Esophagus (tissue), 2 donors: ENCODE results near the gene TRPM8. TPM values are rescaled to one million over a fixed set of nuclear protein-coding genes. Genes with fewer than 3 reads are reported as not detected.
"Not testable (repeated sequence)": the region's sequence is repeated elsewhere in the genome, so short reads cannot be mapped to it uniquely, and the experiment has no call there.

Experiments used
- H3K27ac ChIP-seq, 2 donors: one replicate each; pipeline ENCODE4 v1.5.1; 2013; ENCODE audit warnings: low read depth in 2 of 2, mild to moderate bottlenecking in 2 of 2, inconsistent platforms in 1 of 2, low read length in 1 of 2, moderate library complexity in 1 of 2
- H3K27me3 ChIP-seq, 2 donors: one replicate each; pipeline ENCODE4 v1.6.1; 2013; ENCODE audit warnings: low read length in 2 of 2, control low read depth in 1 of 2, mild to moderate bottlenecking in 1 of 2; ENCODE audit not compliant: insufficient read depth in 2 of 2, control insufficient read depth in 1 of 2
- H3K36me3 ChIP-seq, 2 donors: one replicate each; pipeline ENCODE4 v1.6.1; 2013; ENCODE audit warnings: low read length in 1 of 2; ENCODE audit not compliant: control insufficient read depth in 2 of 2, insufficient read depth in 2 of 2
- H3K4me1 ChIP-seq, 2 donors: one replicate each; pipeline ENCODE4 v1.6.1; 2013; ENCODE audit warnings: low read length in 1 of 2; ENCODE audit not compliant: control insufficient read depth in 2 of 2, insufficient read depth in 2 of 2
- H3K4me3 ChIP-seq, 2 donors: one replicate each; pipeline ENCODE4 v1.5.1; 2013; ENCODE audit warnings: low read length in 2 of 2, mild to moderate bottlenecking in 2 of 2, low read depth in 1 of 2, moderate library complexity in 1 of 2
- H3K9me3 ChIP-seq, 2 donors: one replicate each; pipeline ENCODE4 v1.6.1; 2013; ENCODE audit warnings: mild to moderate bottlenecking in 2 of 2, low read depth in 1 of 2, low read length in 1 of 2, moderate library complexity in 1 of 2; ENCODE audit not compliant: control insufficient read depth in 2 of 2, insufficient read depth in 1 of 2
- WGBS, 2 donors: extraction: QIAGEN DNeasy Blood & Tissue Kit; methylation state at CpG; one replicate each; pipeline ENCODE4 v1.1.7; 2013; 5-methylcytosine and 5-hydroxymethylcytosine counted together
- polyA plus RNA-seq, 2 donors: library from polyadenylated mRNA; stranded (reverse); fragments of 200-250 nt; gene quantifications; one replicate each; pipeline ENCODE4 v1.2.3, GENCODE V29; 2013
- donor health status: healthy with polysubstance abuse.
- donor health status: Bipolar disorder and iron deficiency.

TRPM8 gene
- polyA plus RNA-seq, 2 donors: not detected

- Histone ChIP-seq H3K4me3 (no peak overlapping the region), H3K9me3 (no peaks in the 10 kb centered on the region), H3K27me3 (no peaks in the 10 kb centered on the region), H3K27ac (no peak overlapping the region), H3K4me1 (no peaks in the 10 kb centered on the region), H3K36me3 (no peaks in the 10 kb centered on the region)
- WGBS, 2 donors: 78 to 85% methylated on average over 7 of the region's 7 CpGs
Observed at GRCh38 chr2:233966388-233966787, 49.2 kb downstream of the TRPM8 start.

GRCh38 chr2:233967164-233967563, 50.0 kb downstream of the TRPM8 start:
- no peaks in the 10 kb centered on the region for H3K4me1 ChIP-seq
- H3K27me3 ChIP-seq: no peaks in the 10 kb centered on the region
- WGBS, 2 donors: 76 to 79% methylated on average over 2 of the region's 2 CpGs
- no peaks in the 10 kb centered on the region for H3K36me3 ChIP-seq
- no peak overlapping the region for H3K4me3 ChIP-seq
- no peaks in the 10 kb centered on the region for H3K9me3 ChIP-seq
- H3K27ac ChIP-seq: no peak overlapping the region

- H3K36me3 ChIP-seq: no peaks in the 10 kb centered on the region
- H3K9me3 ChIP-seq: no peaks in the 10 kb centered on the region
- no peaks in the 10 kb centered on the region for H3K27me3 ChIP-seq
- 63 to 75% methylated on average over 4 of the region's 4 CpGs for WGBS, 2 donors
- peaks cover 0 to 4% of the 10 kb centered on the region in 2 donors for H3K4me1 ChIP-seq
- no peak overlapping the region for H3K4me3 ChIP-seq
- no peak overlapping the region for H3K27ac ChIP-seq
Observed at GRCh38 chr2:233968556-233968955, 51.4 kb downstream of the TRPM8 start.

GRCh38 chr2:233972460-233972859, 55.3 kb downstream of the TRPM8 start:
- not testable (repeated sequence) for H3K27me3 ChIP-seq

GRCh38 chr2:233972941-233973575, 55.9 kb downstream of the TRPM8 start:
- Histone ChIP-seq H3K27me3 (no peaks in the 10 kb centered on the region), H3K27ac (no peak overlapping the region), H3K4me3 (no peak overlapping the region), H3K9me3 (no peaks in the 10 kb centered on the region), H3K4me1 (peaks cover 2 to 6% of the 10 kb centered on the region in 2 donors), H3K36me3 (no peaks in the 10 kb centered on the region)
- WGBS, 2 donors: 51 to 65% methylated on average over 12 to 13 of the region's 13 CpGs

More at GRCh38 chr2:233972460-233972859, 55.3 kb downstream of the TRPM8 start:
- H3K27ac ChIP-seq, H3K4me3 ChIP-seq, H3K4me1 ChIP-seq, H3K36me3 ChIP-seq, H3K9me3 ChIP-seq: not testable (repeated sequence)
- WGBS, 2 donors: 82 to 84% methylated on average over 25 to 29 of the region's 29 CpGs

- Histone ChIP-seq H3K27ac (no peak overlapping the region), H3K4me1 (peaks cover 2 to 6% of the 10 kb centered on the region in 2 donors), H3K9me3 (no peaks in the 10 kb centered on the region), H3K4me3 (no peak overlapping the region), H3K36me3 (no peaks in the 10 kb centered on the region), H3K27me3 (no peaks in the 10 kb centered on the region)
- WGBS, 2 donors: 74 to 79% methylated on average over 6 of the region's 6 CpGs
Observed at GRCh38 chr2:233973786-233974185, 56.6 kb downstream of the TRPM8 start.

- H3K9me3 ChIP-seq: no peaks in the 10 kb centered on the region
- no peak overlapping the region for H3K27ac ChIP-seq
- peaks cover 2 to 6% of the 10 kb centered on the region in 2 donors for H3K4me1 ChIP-seq
- no peak overlapping the region for H3K4me3 ChIP-seq
- H3K27me3 ChIP-seq: no peaks in the 10 kb centered on the region
- H3K36me3 ChIP-seq: no peaks in the 10 kb centered on the region
- WGBS, 2 donors: 36 to 43% methylated on average over 4 of the region's 4 CpGs
Observed at GRCh38 chr2:233974530-233975071, 57.4 kb downstream of the TRPM8 start.

GRCh38 chr2:233976087-233976486, 58.9 kb downstream of the TRPM8 start:
- 55 to 65% methylated on average over 5 of the region's 5 CpGs for WGBS, 2 donors
- H3K36me3 ChIP-seq: no peaks in the 10 kb centered on the region
- no peak overlapping the region for H3K27ac ChIP-seq
- no peaks in the 10 kb centered on the region for H3K9me3 ChIP-seq
- H3K4me3 ChIP-seq: no peak overlapping the region
- peaks cover 2 to 6% of the 10 kb centered on the region in 2 donors for H3K4me1 ChIP-seq
- no peaks in the 10 kb centered on the region for H3K27me3 ChIP-seq

GRCh38 chr2:233976690-233977294, 59.6 kb downstream of the TRPM8 start:
- Histone ChIP-seq H3K4me3 (no peak overlapping the region), H3K4me1 (peaks cover 2 to 6% of the 10 kb centered on the region in 2 donors), H3K27me3 (no peaks in the 10 kb centered on the region), H3K9me3 (peaks cover 0 to 2% of the 10 kb centered on the region in 2 donors), H3K36me3 (no peaks in the 10 kb centered on the region), H3K27ac (no peak overlapping the region)
- WGBS, 2 donors: 41 to 43% methylated on average over 8 of the region's 8 CpGs
